K562 (cell line): Measurements from ENCODE around the gene COMMD9. TPM values are rescaled to one million over a fixed set of nuclear protein-coding genes. Genes with fewer than 3 reads are reported as not detected.

Experiments
- CSDE1 ChIP-seq, 2 experiments: fragments of 450-650 bp; IDR thresholded peaks; 2 replicates each; pipeline ENCODE4 v1.6.1; 2016; ENCODE audit warnings: mild to moderate bottlenecking in 1 of 2
- MEF2D ChIP-seq: conservative IDR thresholded peaks from 2 replicates; pipeline ENCODE4 v1.6.1; 2016; ENCODE audit warnings: low read depth, missing genetic modification characterization, missing compliant biosample characterization
- NR2F6 ChIP-seq: fragments of 450-650 bp; formaldehyde crosslinking; IDR thresholded peaks from 2 replicates; pipeline ENCODE4 v1.4.0; 2020; ENCODE audit warnings: mild to moderate bottlenecking
- TCF7L2 ChIP-seq: fragments of 150-350 bp; IDR thresholded peaks from 2 replicates; pipeline ENCODE4 v1.6.1; 2016; ENCODE audit warnings: low read depth, mild to moderate bottlenecking, low read length, moderate library complexity
- YY1 ChIP-seq, 3 experiments: IDR thresholded peaks; 2 replicates each; pipeline ENCODE4 v1.6.1; 2011; ENCODE audit warnings: low read length in 2 of 3, mild to moderate bottlenecking in 2 of 3, moderate library complexity in 2 of 3, borderline replicate concordance in 1 of 3, control low read depth in 1 of 3, low read depth in 1 of 3; ENCODE audit not compliant: insufficient read depth in 3 of 3, insufficient replicate concordance in 2 of 3, control insufficient read depth in 1 of 3, insufficient read length in 1 of 3; ENCODE audit errors: extremely low read depth in 1 of 3
- ZEB2 ChIP-seq: fragments of 450-650 bp; IDR thresholded peaks from 2 replicates; pipeline ENCODE4 v1.6.1; 2016
- ZNF282 ChIP-seq: sonication (generic); formaldehyde crosslinking; IDR thresholded peaks from 2 replicates; pipeline ENCODE4 v1.8.1; 2023; ENCODE audit warnings: missing genetic modification reagents
- polyA plus RNA-seq, 8 experiments: library from polyadenylated mRNA; depleted of rRNA in 4 of 8; stranded (reverse) in 5 of 8; unstranded in 3 of 8; fragments of >200 nt; fragmentation: Nextera tagmentation in 2 of 8; fragmentation: Illumina TruSeq in 1 of 8; extraction: Ambion mirVana in 2 of 8; extraction: Trizol in 1 of 8; gene quantifications; 2 replicates each; pipeline versions ENCODE4 v1.2.1 to v1.2.3, GENCODE V29; 2011 to 2014; ENCODE audit warnings: inconsistent platforms in 1 of 8, missing spikeins in 1 of 8
- total RNA-seq, 7 experiments: library from RNA; depleted of rRNA in 6 of 7; stranded (reverse); fragments of >200 nt in 6 of 7; fragmentation: Illumina TruSeq in 2 of 7; extraction: Trizol in 2 of 7; gene quantifications; 2 replicates each; pipeline versions ENCODE4 v1.2.1 to v1.2.3, GENCODE V29; 2011 to 2021; ENCODE audit warnings: low replicate concordance in 1 of 7
- TF ChIP-seq, protein P1 (sequence below): fragments of 450-650 bp; IDR thresholded peaks from 2 replicates; pipeline ENCODE4 v1.6.1; 2018; ENCODE audit not compliant: partially characterized antibody
- TF ChIP-seq, protein P2 (sequence below): sonication (generic); formaldehyde crosslinking; IDR thresholded peaks from 2 replicates; pipeline ENCODE4 v1.8.0; 2023; ENCODE audit warnings: mild to moderate bottlenecking, missing genetic modification reagents
- TF ChIP-seq, protein P3 (sequence below): IDR thresholded peaks from 2 replicates; pipeline ENCODE4 v1.6.1; 2011; ENCODE audit not compliant: insufficient read length; ENCODE audit errors: extremely low read depth
- TF ChIP-seq, protein P4 (sequence below): sonication (generic); formaldehyde crosslinking; IDR thresholded peaks from 2 replicates; pipeline ENCODE4 v1.8.0; 2022; ENCODE audit warnings: mild to moderate bottlenecking, missing genetic modification reagents, borderline replicate concordance
- TF ChIP-seq, protein P5 (sequence below), 2 experiments: fragments of 450-650 bp in 1 of 2; IDR thresholded peaks; 2 replicates each; pipeline ENCODE4 v1.6.1; 2011 to 2017; ENCODE audit warnings: low read depth in 2 of 2, antibody characterized with exemption in 1 of 2, borderline replicate concordance in 1 of 2, low read length in 1 of 2, mild to moderate bottlenecking in 1 of 2, mixed read lengths in 1 of 2; ENCODE audit not compliant: control insufficient read depth in 1 of 2

COMMD9 gene
- total and polyA plus RNA-seq, 9 of the 15 experiments (the other 6 are each of a cell fraction or from before 2014, with no cell fraction given), result 27.3 to 121 (median 48.0) TPM

- TF ChIP-seq, protein P1, sequence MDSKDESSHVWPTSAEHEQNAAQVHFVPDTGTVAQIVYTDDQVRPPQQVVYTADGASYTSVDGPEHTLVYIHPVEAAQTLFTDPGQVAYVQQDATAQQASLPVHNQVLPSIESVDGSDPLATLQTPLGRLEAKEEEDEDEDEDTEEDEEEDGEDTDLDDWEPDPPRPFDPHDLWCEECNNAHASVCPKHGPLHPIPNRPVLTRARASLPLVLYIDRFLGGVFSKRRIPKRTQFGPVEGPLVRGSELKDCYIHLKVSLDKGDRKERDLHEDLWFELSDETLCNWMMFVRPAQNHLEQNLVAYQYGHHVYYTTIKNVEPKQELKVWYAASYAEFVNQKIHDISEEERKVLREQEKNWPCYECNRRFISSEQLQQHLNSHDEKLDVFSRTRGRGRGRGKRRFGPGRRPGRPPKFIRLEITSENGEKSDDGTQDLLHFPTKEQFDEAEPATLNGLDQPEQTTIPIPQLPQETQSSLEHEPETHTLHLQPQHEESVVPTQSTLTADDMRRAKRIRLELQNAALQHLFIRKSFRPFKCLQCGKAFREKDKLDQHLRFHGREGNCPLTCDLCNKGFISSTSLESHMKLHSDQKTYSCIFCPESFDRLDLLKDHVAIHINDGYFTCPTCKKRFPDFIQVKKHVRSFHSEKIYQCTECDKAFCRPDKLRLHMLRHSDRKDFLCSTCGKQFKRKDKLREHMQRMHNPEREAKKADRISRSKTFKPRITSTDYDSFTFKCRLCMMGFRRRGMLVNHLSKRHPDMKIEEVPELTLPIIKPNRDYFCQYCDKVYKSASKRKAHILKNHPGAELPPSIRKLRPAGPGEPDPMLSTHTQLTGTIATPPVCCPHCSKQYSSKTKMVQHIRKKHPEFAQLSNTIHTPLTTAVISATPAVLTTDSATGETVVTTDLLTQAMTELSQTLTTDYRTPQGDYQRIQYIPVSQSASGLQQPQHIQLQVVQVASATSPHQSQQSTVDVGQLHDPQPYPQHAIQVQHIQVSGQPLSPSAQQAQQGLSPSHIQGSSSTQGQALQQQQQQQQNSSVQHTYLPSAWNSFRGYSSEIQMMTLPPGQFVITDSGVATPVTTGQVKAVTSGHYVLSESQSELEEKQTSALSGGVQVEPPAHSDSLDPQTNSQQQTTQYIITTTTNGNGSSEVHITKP, result no peak
- TF ChIP-seq ZNF282 (CRISPR knock-in tag), result no peak
- no peak for TF ChIP-seq NR2F6 (CRISPR knock-in tag)
- TF ChIP-seq ZEB2, result no peak
- TF ChIP-seq, protein P2, sequence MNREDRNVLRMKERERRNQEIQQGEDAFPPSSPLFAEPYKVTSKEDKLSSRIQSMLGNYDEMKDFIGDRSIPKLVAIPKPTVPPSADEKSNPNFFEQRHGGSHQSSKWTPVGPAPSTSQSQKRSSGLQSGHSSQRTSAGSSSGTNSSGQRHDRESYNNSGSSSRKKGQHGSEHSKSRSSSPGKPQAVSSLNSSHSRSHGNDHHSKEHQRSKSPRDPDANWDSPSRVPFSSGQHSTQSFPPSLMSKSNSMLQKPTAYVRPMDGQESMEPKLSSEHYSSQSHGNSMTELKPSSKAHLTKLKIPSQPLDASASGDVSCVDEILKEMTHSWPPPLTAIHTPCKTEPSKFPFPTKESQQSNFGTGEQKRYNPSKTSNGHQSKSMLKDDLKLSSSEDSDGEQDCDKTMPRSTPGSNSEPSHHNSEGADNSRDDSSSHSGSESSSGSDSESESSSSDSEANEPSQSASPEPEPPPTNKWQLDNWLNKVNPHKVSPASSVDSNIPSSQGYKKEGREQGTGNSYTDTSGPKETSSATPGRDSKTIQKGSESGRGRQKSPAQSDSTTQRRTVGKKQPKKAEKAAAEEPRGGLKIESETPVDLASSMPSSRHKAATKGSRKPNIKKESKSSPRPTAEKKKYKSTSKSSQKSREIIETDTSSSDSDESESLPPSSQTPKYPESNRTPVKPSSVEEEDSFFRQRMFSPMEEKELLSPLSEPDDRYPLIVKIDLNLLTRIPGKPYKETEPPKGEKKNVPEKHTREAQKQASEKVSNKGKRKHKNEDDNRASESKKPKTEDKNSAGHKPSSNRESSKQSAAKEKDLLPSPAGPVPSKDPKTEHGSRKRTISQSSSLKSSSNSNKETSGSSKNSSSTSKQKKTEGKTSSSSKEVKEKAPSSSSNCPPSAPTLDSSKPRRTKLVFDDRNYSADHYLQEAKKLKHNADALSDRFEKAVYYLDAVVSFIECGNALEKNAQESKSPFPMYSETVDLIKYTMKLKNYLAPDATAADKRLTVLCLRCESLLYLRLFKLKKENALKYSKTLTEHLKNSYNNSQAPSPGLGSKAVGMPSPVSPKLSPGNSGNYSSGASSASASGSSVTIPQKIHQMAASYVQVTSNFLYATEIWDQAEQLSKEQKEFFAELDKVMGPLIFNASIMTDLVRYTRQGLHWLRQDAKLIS (CRISPR knock-in tag), result no peak
- TF ChIP-seq CSDE1 (IDR thresholded peaks at IDR 0.05), result no peak
- TF ChIP-seq TCF7L2, result no peak
- TF ChIP-seq YY1 (IDR thresholded peaks at IDR 0.05; ENCODE audit: borderline replicate concordance in 1 of 3, control insufficient read depth in 1 of 3, extremely low read depth in 1 of 3, insufficient read depth in 3 of 3, insufficient read length in 1 of 3, insufficient replicate concordance in 2 of 3, low read depth in 1 of 3, low read length in 2 of 3), result peak; percentile 88 to 99 (median 98)
- TF ChIP-seq, protein P3, sequence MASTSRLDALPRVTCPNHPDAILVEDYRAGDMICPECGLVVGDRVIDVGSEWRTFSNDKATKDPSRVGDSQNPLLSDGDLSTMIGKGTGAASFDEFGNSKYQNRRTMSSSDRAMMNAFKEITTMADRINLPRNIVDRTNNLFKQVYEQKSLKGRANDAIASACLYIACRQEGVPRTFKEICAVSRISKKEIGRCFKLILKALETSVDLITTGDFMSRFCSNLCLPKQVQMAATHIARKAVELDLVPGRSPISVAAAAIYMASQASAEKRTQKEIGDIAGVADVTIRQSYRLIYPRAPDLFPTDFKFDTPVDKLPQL, result no peak
- TF ChIP-seq, protein P4, sequence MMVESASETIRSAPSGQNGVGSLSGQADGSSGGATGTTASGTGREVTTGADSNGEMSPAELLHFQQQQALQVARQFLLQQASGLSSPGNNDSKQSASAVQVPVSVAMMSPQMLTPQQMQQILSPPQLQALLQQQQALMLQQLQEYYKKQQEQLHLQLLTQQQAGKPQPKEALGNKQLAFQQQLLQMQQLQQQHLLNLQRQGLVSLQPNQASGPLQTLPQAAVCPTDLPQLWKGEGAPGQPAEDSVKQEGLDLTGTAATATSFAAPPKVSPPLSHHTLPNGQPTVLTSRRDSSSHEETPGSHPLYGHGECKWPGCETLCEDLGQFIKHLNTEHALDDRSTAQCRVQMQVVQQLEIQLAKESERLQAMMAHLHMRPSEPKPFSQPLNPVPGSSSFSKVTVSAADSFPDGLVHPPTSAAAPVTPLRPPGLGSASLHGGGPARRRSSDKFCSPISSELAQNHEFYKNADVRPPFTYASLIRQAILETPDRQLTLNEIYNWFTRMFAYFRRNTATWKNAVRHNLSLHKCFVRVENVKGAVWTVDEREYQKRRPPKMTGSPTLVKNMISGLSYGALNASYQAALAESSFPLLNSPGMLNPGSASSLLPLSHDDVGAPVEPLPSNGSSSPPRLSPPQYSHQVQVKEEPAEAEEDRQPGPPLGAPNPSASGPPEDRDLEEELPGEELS (CRISPR knock-in tag), result no peak
- 0 out of 2 replicates have a peak, but pooled peaks have one; percentile 51 for TF ChIP-seq MEF2D (tag)
- TF ChIP-seq, protein P5, sequence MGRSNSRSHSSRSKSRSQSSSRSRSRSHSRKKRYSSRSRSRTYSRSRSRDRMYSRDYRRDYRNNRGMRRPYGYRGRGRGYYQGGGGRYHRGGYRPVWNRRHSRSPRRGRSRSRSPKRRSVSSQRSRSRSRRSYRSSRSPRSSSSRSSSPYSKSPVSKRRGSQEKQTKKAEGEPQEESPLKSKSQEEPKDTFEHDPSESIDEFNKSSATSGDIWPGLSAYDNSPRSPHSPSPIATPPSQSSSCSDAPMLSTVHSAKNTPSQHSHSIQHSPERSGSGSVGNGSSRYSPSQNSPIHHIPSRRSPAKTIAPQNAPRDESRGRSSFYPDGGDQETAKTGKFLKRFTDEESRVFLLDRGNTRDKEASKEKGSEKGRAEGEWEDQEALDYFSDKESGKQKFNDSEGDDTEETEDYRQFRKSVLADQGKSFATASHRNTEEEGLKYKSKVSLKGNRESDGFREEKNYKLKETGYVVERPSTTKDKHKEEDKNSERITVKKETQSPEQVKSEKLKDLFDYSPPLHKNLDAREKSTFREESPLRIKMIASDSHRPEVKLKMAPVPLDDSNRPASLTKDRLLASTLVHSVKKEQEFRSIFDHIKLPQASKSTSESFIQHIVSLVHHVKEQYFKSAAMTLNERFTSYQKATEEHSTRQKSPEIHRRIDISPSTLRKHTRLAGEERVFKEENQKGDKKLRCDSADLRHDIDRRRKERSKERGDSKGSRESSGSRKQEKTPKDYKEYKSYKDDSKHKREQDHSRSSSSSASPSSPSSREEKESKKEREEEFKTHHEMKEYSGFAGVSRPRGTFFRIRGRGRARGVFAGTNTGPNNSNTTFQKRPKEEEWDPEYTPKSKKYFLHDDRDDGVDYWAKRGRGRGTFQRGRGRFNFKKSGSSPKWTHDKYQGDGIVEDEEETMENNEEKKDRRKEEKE (IDR thresholded peaks at IDR 0.05; ENCODE audit: borderline replicate concordance in 1 of 2, control insufficient read depth in 1 of 2, low read depth in 2 of 2, low read length in 1 of 2), result no peak
Measured at GRCh38 chr11:36289226-36289852, at the start of gene COMMD9 (continued).
